ENCODE data around the gene NOD2.

NOD2 gene

DNA sequence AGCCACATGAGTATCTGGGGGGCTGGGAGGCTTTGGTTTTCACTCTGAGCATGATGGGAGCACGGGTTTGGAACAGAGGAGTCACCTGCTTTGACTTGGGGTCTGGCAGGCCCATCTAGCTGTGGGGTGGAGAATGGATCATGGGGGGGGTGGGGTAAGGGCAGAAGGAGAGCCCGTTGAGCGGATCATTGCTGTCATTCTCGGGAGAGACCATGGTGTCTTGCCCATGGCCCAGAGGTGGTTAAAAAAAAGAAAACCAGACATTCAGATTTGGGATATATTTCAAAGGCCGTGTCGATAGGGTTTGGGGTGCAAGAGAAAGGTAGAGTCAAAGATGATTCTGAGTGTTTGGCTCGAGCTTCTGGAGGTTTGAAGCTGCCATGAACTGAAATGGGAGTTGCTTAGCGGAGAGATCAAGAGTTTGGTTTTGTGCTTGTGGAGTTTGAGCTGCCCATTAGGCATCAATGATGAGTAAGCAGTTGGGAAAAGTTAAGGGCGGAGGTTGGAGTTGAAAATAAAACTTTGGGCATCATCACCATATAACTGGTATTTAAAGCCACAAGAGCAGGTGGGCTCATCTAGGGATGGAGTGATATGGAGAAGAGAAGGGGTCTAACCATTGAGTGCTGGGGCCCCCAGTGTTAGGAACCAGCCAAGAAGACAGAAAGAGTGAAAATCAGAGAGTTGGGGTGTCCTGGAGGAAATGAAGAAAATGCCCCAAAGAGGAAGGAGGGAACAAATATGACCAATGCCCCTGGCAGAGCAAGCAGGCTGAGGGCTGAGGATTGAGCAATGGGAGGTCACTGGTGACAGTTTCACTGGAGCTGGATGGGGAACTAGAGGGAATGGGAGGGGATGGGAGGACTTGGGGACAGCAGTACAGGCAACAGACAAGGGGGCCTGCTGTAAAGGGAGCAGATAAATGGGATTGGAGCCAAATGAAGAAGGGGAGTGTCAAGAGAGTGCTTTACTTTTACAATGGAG lies 1.9 kb downstream of the NOD2 start:
- peak in 3 of 14 donors; percentile 8 to 45 (median 32) for DNase-seq

DNA sequence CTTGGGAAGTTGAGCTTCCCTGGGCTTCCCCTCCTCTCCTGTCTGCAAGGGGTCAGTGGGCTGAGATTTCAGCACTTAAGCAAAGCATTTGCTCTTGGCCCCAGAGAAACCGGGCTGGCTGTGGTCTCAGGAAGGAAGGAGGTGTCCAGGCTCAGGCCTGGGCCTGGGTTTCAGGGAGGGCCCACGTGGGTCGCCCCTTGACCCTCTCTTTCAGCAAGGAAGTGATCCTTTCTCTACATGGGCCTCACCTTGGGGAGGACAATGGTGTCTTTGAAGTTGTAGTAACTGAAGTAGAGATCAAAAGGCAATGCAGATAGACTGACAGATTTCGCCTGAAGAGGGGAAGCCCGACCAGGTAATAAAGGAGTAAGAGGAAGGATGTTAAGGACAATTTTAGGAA lies 2.7 kb downstream of the NOD2 start:
- DNase-seq = no peak

DNA sequence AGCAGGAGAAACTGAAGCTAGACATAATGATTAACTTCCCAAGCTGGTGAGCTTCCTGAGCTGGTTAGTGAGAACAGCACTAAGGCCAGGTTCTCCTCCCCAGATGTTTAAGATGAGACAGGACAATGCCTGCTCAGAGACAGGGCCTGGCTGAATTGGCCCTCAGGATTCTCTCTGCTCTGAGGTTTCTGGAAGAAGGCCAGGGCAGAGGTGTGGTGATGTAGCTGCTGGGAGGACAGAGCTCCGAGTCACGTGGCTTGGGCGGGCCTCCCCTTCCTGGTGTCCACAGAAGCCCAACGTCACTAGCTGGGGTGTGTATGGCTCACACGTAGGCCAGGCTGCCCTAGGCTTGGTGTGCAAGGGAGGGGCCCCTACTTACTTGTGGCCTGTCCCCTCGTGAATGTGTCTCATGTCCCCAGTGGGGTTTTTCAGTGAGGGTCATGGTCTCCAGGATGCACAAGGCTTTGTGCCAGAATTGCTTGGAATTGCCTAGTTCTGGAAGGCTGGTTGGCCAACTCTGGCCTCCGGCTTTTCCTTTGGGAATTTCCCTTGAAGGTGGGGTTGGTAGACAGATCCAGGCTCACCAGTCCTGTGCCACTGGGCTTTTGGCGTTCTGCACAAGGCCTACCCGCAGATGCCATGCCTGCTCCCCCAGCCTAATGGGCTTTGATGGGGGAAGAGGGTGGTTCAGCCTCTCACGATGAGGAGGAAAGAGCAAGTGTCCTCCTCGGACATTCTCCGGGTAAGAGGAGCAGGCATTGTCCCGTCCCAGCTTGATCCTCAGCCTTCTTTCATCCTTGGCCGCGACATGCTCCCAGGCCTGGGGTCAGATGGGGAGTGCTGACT lies 3.4 kb downstream of the NOD2 start:
- DNase-seq = peak in 3 of 14 donors; percentile 16 to 43 (median 21)

DNA sequence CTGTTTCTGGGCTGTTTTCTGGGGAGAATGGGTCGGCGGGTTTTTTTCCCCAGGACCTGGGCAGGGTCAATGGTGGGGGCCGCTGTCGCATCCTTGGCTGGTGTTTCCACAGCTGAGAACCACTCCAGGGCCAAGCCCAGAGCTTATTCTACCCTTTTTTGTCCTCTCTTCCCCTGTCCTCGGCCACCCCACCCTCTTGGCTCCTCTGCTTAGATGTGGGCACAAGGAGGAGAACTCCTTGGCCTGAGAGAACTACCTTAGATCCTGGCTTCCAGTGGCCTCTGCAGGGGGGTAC lies 4.0 kb downstream of the NOD2 start:
- DNase-seq = no peak

GRCh38 chr16:50697881-50698767 lies 4.7 kb downstream of the NOD2 start:
- peak in 10 of 14 donors; percentile 15 to 58 (median 34) for DNase-seq

- no peak for DNase-seq
These were observed 6.1 kb downstream of the NOD2 start for GRCh38 chr16:50699326-50700159.

GRCh38 chr16:50702725-50703124 lies 9.3 kb downstream of the NOD2 start:
- no peak for DNase-seq

- DNase-seq = no peak
These were observed 10.8 kb downstream of the NOD2 start for GRCh38 chr16:50704245-50704644.

GRCh38 chr16:50705436-50706110 lies 12.2 kb downstream of the NOD2 start:
- no peak for DNase-seq

DNA sequence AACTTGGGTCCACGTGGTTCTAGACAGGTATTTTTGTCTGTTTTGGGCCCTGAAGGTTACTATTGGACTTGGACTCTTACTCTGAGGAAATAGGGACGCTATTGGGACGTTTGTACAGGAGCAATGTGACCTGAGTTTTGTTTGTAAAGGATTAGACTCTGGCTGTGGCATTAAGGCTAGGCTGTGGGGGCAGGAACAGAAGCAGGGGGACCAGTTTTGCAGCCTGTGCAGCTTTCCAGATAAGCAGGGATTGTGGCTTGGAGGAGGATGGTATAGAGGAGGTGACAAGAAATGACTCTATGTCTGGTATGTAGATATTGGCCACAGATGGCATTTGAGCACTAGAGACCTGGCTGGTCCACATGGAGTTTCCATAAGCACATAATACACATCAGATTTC lies 12.8 kb downstream of the NOD2 start:
- no peak for DNase-seq

DNA sequence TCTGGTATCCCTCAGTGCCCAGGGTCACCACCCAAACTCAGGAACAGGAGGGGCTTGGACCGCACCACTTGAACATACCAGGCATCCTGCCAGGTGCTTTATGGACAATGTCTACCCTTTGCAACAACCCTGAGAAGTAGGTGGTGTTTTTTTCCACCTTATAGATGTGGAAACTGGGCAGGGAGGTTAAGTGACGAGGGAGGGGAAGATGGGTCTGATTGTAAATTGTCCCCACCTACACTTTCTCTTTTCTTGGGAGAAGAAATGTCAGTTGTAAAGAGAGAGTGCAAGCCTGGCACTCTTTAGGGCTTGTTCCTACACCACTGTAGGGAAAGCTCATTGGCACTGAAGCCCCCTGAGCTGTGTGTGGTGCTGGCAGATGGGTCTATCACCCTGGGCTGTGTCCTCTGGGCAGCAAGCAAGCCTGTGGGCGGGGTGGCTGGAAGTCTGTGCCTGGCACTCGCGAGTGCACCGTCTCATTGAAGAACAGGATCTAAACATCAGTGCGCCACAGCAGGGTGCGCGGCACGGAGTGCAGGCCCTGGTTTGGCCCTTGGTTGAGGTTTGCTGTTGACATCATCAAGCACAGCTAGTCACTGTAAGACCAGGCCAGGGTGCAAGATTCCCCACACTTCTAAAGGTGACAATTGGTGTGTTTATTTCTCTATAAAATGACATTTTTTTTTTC lies 15.1 kb downstream of the NOD2 start:
- no peak for DNase-seq

DNA sequence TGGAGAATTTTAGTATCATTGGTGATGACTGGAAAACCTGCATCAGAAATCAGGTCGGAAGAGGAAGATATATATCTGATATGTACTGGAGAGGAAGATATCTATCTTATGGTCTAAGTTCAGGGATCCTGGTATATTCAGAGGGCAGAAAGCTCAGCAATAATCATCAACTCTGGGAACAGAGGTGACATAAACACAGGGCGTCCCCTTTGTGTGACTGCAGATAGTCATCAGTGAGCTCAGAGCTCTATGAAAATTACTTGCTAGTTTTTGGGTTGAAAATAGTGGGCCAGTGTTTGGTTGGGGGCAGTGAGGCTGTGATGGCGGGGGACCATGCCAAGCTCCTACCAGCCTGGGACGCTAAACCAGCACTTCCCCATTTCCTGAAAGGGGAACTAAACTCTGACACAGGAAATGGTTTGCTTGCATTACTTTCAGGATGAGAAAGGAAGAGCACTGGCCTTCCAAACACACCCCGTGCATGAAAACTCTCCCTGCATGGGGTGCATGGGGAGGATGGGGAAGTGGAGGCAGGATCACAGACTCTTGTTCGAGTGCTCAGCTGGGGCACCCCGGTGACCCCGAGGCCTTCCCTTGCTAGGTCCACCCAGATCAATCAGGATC lies 15.8 kb downstream of the NOD2 start:
- peak in 3 of 14 donors; percentile 5 to 29 (median 19) for DNase-seq

GRCh38 chr16:50709980-50710379 lies 16.6 kb downstream of the NOD2 start:
- no peak for DNase-seq

- no peak for DNase-seq
These were observed 17.6 kb downstream of the NOD2 start for GRCh38 chr16:50711040-50711439.

DNA sequence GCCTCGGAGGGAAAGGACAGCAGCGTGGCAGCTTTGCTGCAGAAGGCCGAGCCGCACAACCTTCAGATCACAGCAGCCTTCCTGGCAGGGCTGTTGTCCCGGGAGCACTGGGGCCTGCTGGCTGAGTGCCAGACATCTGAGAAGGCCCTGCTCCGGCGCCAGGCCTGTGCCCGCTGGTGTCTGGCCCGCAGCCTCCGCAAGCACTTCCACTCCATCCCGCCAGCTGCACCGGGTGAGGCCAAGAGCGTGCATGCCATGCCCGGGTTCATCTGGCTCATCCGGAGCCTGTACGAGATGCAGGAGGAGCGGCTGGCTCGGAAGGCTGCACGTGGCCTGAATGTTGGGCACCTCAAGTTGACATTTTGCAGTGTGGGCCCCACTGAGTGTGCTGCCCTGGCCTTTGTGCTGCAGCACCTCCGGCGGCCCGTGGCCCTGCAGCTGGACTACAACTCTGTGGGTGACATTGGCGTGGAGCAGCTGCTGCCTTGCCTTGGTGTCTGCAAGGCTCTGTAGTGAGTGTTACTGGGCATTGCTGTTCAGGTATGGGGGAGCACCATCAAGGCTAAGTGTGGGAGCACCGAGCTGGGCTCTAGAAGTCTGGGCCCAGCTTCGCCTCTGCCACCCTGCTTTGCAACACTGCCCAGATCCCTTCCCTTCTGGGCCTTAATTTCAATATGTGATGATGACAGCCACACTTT lies 18.6 kb downstream of the NOD2 start:
- DNase-seq = peak in 12 of 14 donors; percentile 19 to 80 (median 51)

DNA sequence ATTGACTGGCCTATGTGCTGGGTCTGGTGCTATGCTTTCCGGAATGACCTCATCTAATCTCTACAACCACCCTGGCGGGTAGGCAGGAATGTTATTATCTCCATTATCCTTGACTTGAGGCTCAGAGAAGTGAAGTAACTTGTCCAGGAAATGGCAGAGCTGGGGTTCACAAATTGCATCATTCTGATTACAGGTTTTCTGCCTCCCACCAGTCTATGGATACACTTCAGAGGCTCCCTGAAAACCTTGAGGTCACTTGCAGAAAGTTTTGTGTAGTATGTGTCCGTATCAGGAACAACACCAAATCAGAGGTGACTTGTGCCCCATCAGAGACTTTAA lies 19.1 kb downstream of the NOD2 start:
- DNase-seq = no peak

DNA sequence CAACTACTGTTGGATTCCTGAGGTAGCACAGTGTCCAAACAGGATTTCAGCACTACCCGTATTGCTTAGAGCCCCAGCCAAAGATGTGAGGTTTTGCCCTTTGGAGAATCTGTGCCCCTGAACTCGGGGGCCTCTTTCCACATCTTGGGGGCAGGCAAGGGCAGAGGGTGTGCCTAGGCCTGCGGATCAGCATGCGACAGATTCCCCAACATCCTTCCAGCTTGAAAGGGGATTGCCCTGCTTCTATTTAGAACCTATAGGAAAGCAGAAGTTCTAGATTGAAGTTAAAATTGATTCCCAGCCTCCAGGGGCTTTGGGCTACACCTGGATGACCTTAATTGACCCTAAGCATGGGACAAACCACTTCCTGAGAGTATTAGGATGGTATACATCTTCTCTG lies 19.6 kb downstream of the NOD2 start:
- no peak for DNase-seq

- DNase-seq = no peak
These were observed 23.7 kb downstream of the NOD2 start for GRCh38 chr16:50717091-50717490.

DNA sequence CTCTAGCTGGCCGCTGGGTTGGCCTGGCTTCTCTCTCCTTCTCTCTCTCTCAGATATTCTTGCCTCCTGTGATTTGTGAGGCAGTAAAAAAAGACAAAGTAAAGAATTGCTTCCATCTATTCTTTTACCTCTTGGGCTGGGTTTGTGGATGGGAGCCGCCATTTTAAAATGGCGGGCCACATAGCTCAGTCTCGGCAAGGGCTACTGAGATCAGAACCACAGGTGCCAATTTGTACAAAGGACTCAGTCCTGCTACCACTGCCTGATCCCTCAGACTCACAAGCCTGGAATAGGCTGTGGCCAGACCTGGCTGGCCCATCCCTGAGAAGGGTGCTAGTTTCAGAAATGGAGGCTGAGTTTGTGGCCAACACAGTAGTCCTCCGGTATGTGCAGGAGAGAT lies 24.1 kb downstream of the NOD2 start:
- DNase-seq = no peak
